ENCODE data around the gene JCAD.
A peak's percentile ranks its signal among the peaks of the same experiment; 100 is the strongest.
"Not testable (repeated sequence)": the region's sequence is repeated elsewhere in the genome, so short reads cannot be mapped to it uniquely, and the experiment has no call there.

Gene JCAD

GRCh38 chr10:30042820-30043219, 16.6 kb downstream of the JCAD start:
- DNase-seq, result no peak

GRCh38 chr10:30041196-30042105, 17.9 kb downstream of the JCAD start:
- DNase-seq, result no peak

- no peak for DNase-seq
Measured at GRCh38 chr10:30040597-30040996, 18.8 kb downstream of the JCAD start.

- DNase-seq, result no peak
Measured at GRCh38 chr10:30039988-30040387, 19.4 kb downstream of the JCAD start.

GRCh38 chr10:30039567-30039966, 19.8 kb downstream of the JCAD start:
- DNase-seq, result no peak

- no peak for DNase-seq
Measured at GRCh38 chr10:30038781-30039536, 20.4 kb downstream of the JCAD start.

GRCh38 chr10:30037620-30038336, 21.6 kb downstream of the JCAD start:
- no peak for DNase-seq

GRCh38 chr10:30036811-30037210, 22.6 kb downstream of the JCAD start:
- DNase-seq, result no peak

GRCh38 chr10:30036341-30036740, 23.0 kb downstream of the JCAD start:
- DNase-seq, result no peak

- DNase-seq, result no peak
Measured at GRCh38 chr10:30034433-30035137, 24.8 kb downstream of the JCAD start.

GRCh38 chr10:30032125-30032524, 27.3 kb downstream of the JCAD start:
- DNase-seq, result no peak

GRCh38 chr10:30029872-30030256, 29.5 kb downstream of the JCAD start:
- no peak for DNase-seq

GRCh38 chr10:30029164-30029871, 30.1 kb downstream of the JCAD start:
- peak; percentile 62 for DNase-seq

GRCh38 chr10:30028738-30029030, 30.7 kb downstream of the JCAD start:
- DNase-seq, result no peak

- peak; percentile 53 for DNase-seq
Measured at GRCh38 chr10:30028006-30028737, 31.2 kb downstream of the JCAD start.

- DNase-seq, result peak; percentile 55
Measured at GRCh38 chr10:30027057-30028005, 32.1 kb downstream of the JCAD start.

- DNase-seq, result no peak
Measured at GRCh38 chr10:30026578-30026977, 32.8 kb downstream of the JCAD start.

GRCh38 chr10:30026080-30026479, 33.3 kb downstream of the JCAD start:
- no peak for DNase-seq

- not testable (repeated sequence) for DNase-seq
Measured at GRCh38 chr10:30025428-30025827, 34.0 kb downstream of the JCAD start.

- DNase-seq, result no peak
Measured at GRCh38 chr10:30022590-30022989, 36.8 kb downstream of the JCAD start.

Measured in left hindlimb (tissue), 1 donor.